HCT116 (cell line): ENCODE results near the gene UBE2D1. TPM values are rescaled to one million over a fixed set of nuclear protein-coding genes. Genes with fewer than 3 reads are reported as not detected.

Experiments used
- ATAC-seq: fragments of 200-7000 bp; cut with Tn5 transposase; 2 replicates; pipeline ENCODE4 v1.9.1; 2020; ENCODE audit warnings: mild to moderate bottlenecking, moderate library complexity
- BruUV-seq: library from RNA; stranded (reverse); fragments of 400-500 nt; replicated peaks from 2 replicates; lab custom pipeline; 2021; lab: Mats Ljungman, UMichigan
- CTCF ChIA-PET: fragments of 300-600 bp; sonication (Branson Sonifier 250); formaldehyde crosslinking; loops from one replicate; lab custom pipeline; 2021; ENCODE audit warnings: antibody characterized with exemption; lab: Charles Lee
- POLR2A ChIA-PET: fragments of 300-600, 350-600 bp; sonication (Branson Sonifier 250); formaldehyde crosslinking; loops from one replicate; lab custom pipeline; 2021; ENCODE audit warnings: antibody characterized with exemption; lab: Charles Lee
- RAD21 ChIA-PET, 2 experiments: fragments of 300-600 bp; sonication (Branson Sonifier 250); formaldehyde crosslinking; loops; one replicate each; lab custom pipeline; 2023; ENCODE audit warnings: low total read pairs in 2 of 2; ENCODE audit not compliant: uncharacterized antibody in 2 of 2, unreplicated experiment in 2 of 2, low non-redundant PET in 1 of 2; lab: Charles Lee
- DNase-seq: peaks from one replicate; pipeline ENCODE4 v3.0.0-alpha.2; 2010; ENCODE audit warnings: low read depth, low spot score
- H2AFZ ChIP-seq: fragments of 200-600 bp; shearing (Covaris generic), sonication (generic); 2 replicates; pipeline ENCODE4 v1.6.1; 2017; ENCODE audit warnings: low read depth, mixed run types, mixed read lengths, antibody characterized with exemption, low read length; ENCODE audit not compliant: poor library complexity, severe bottlenecking
- H3K27ac ChIP-seq: 2 replicates; pipeline ENCODE4 v1.5.1; 2012; ENCODE audit warnings: low read depth, low read length
- H3K27me3 ChIP-seq: fragments of 200-600 bp; sonication (generic); 2 replicates; pipeline ENCODE4 v1.6.1; 2016; ENCODE audit warnings: mixed run types, low read length, mixed read lengths; ENCODE audit not compliant: insufficient read depth
- H3K36me3 ChIP-seq, 2 experiments: fragments of 200-500 bp in 1 of 2; fragments of 200-600 bp in 1 of 2; sonication (Bioruptor generic) in 1 of 2; sonication (generic) in 1 of 2; 2 replicates each; pipeline versions ENCODE4 v1.5.1 to v1.6.1; 2014 to 2016; ENCODE audit warnings: low read length in 2 of 2, inconsistent platforms in 1 of 2, mixed read lengths in 1 of 2, mixed run types in 1 of 2; ENCODE audit not compliant: insufficient read depth in 2 of 2, control insufficient read depth in 1 of 2
- H3K4me1 ChIP-seq, 2 experiments: fragments of 200-600 bp in 1 of 2; sonication (generic) in 1 of 2; 2 replicates each; pipeline versions ENCODE4 v1.5.1 to v1.6.1; 2012 to 2017; ENCODE audit warnings: low read length in 2 of 2, inconsistent platforms in 1 of 2, mild to moderate bottlenecking in 1 of 2, mixed read lengths in 1 of 2, mixed run types in 1 of 2, moderate library complexity in 1 of 2; ENCODE audit not compliant: insufficient read depth in 2 of 2, control insufficient read depth in 1 of 2
- H3K4me2 ChIP-seq: fragments of 200-600 bp; sonication (generic); 2 replicates; pipeline ENCODE4 v1.6.1; 2017; ENCODE audit warnings: mixed run types, low read length, mixed read lengths
- H3K4me3 ChIP-seq, 2 experiments: fragments of 200-600 bp in 1 of 2; sonication (generic) in 1 of 2; replicated peaks in 1 of 2; 2 replicates each; pipeline ENCODE4 v1.5.1; 2011 to 2016; ENCODE audit warnings: low read length in 2 of 2, control low read depth in 1 of 2, low read depth in 1 of 2, mild to moderate bottlenecking in 1 of 2, mixed read lengths in 1 of 2, mixed run types in 1 of 2
- H3K79me2 ChIP-seq: fragments of 200-600 bp; sonication (generic); 2 replicates; pipeline ENCODE4 v1.6.1; 2017; ENCODE audit warnings: mild to moderate bottlenecking, mixed run types, low read length, moderate library complexity, mixed read lengths; ENCODE audit not compliant: insufficient read depth
- H3K9ac ChIP-seq: fragments of 200-600 bp; sonication (generic); 2 replicates; pipeline ENCODE4 v1.6.1; 2016; ENCODE audit warnings: low read length, mixed read lengths
- H3K9me2 ChIP-seq: fragments of 200-600 bp; sonication (generic), shearing (Covaris generic); 2 replicates; pipeline ENCODE4 v1.6.1; 2017; ENCODE audit warnings: mixed run types, mild to moderate bottlenecking, moderate library complexity; ENCODE audit not compliant: insufficient read depth
- H3K9me3 ChIP-seq, 2 experiments: fragments of 200-500 bp in 1 of 2; fragments of 200-600 bp in 1 of 2; sonication (Bioruptor generic) in 1 of 2; sonication (generic) in 1 of 2; 2 replicates each; pipeline ENCODE4 v1.6.1; 2014 to 2017; ENCODE audit warnings: low read length in 2 of 2, mixed read lengths in 2 of 2, inconsistent platforms in 1 of 2, low read depth in 1 of 2, mild to moderate bottlenecking in 1 of 2, mixed run types in 1 of 2, moderate library complexity in 1 of 2; ENCODE audit not compliant: control insufficient read depth in 1 of 2, insufficient read depth in 1 of 2
- H4K20me1 ChIP-seq: fragments of 200-600 bp; sonication (generic), shearing (Covaris generic); 2 replicates; pipeline ENCODE4 v1.6.1; 2017; ENCODE audit warnings: mixed run types, mild to moderate bottlenecking, moderate library complexity; ENCODE audit not compliant: insufficient read depth
- CBX3 ChIP-seq: IDR thresholded peaks from 2 replicates; pipeline ENCODE4 v1.6.1; 2012; ENCODE audit warnings: low read depth
- EGR1 ChIP-seq: IDR thresholded peaks from 2 replicates; pipeline ENCODE4 v1.6.1; 2012; ENCODE audit warnings: low read depth
- ELF1 ChIP-seq: IDR thresholded peaks from 2 replicates; pipeline ENCODE4 v1.6.1; 2012; ENCODE audit warnings: low read depth, borderline replicate concordance
- EZH2 ChIP-seq: fragments of 200-600 bp; sonication (generic); IDR thresholded peaks from 2 replicates; pipeline ENCODE4 v1.6.1; 2017; ENCODE audit warnings: antibody characterized with exemption, mixed run types
- FOSL1 ChIP-seq: IDR thresholded peaks from 2 replicates; pipeline ENCODE4 v1.6.1; 2012; ENCODE audit warnings: low read depth
- POLR2A ChIP-seq: IDR thresholded peaks from 2 replicates; pipeline ENCODE4 v1.7.0; 2011; ENCODE audit warnings: borderline replicate concordance; ENCODE audit not compliant: insufficient read depth, insufficient read length; ENCODE audit errors: extremely low read depth
- SRF ChIP-seq: IDR thresholded peaks from 2 replicates; pipeline ENCODE4 v1.6.1; 2012; ENCODE audit warnings: low read depth
- ZFX ChIP-seq: fragments of 450-650 bp; IDR thresholded peaks from 2 replicates; pipeline ENCODE4 v1.6.1; 2017
- ZNF274 ChIP-seq: fragments of 200-500 bp; sonication (Bioruptor generic); IDR thresholded peaks from 2 replicates; pipeline ENCODE4 v1.6.1; 2014; ENCODE audit warnings: mild to moderate bottlenecking, low read depth, low read length, inconsistent platforms
- intact Hi-C: fragments of 100-400 bp; cut with micrococcal nuclease; formaldehyde crosslinking; loops from 2 replicates; pipeline ENCODE4 v1.10.0; 2022
- total RNA-seq: library from RNA; stranded (reverse); gene quantifications from one replicate; pipeline ENCODE4 v1.2.1, GENCODE V29; 2021; ENCODE audit not compliant: unreplicated experiment
- TF ChIP-seq, protein P1 (sequence below): IDR thresholded peaks from 2 replicates; pipeline ENCODE4 v1.6.1; 2012; ENCODE audit warnings: low read depth
- TF ChIP-seq, protein P2 (sequence below): IDR thresholded peaks from 2 replicates; pipeline ENCODE4 v1.6.1; 2012
- TF ChIP-seq, protein P3 (sequence below): IDR thresholded peaks from 2 replicates; pipeline ENCODE4 v1.6.1; 2012

Gene UBE2D1
- total RNA-seq, 1 experiment from 2014 or later: 15.5 TPM

DNA sequence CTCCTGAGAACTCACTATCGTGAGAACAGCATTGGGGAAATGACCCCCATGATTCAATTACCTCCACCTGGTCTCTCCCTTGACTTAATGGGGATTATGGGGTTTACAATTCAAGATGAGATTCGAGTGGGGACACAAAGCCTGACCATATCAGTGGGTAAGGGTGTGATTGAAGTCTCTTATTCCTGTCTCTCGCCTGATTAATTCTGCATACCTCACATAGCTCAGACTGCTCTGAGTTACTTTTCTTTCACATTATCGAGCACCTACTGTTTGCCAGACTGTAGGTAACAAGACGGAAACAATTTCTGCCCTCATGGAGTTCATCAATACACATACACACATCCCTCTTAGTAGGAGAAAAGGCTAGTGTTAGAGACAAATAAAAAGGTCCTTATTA is 40.8 kb upstream of the UBE2D1 start:
- Histone ChIP-seq H3K9me3 (no peaks in the 10 kb centered on the region), H3K27ac (no peak overlapping the region), H2AFZ (no peak overlapping the region), H3K36me3 (no peaks in the 10 kb centered on the region), H4K20me1 (no peaks in the 10 kb centered on the region), H3K4me3 (no peak overlapping the region), H3K79me2 (no peaks in the 10 kb centered on the region), H3K4me2 (no peak overlapping the region), H3K4me1 (no peaks in the 10 kb centered on the region), H3K9me2 (no peaks in the 10 kb centered on the region), H3K27me3 (no peaks in the 10 kb centered on the region), H3K9ac (no peak overlapping the region)
- ChIA-PET POLR2A (no interaction called here), RAD21 (no interaction called here), CTCF (interaction anchor here (1.9 kb wide), 1 partner anchor 117 kb away, joined by 6 read pairs; no protein-coding TSS in a partner anchor)
- ATAC-seq (no peak), DNase-seq (no peak)
- intact Hi-C loops: no loop called here
- BruUV-seq: no TSS peak
- TF ChIP-seq EGR1: no peak
- TF ChIP-seq, protein P1, sequence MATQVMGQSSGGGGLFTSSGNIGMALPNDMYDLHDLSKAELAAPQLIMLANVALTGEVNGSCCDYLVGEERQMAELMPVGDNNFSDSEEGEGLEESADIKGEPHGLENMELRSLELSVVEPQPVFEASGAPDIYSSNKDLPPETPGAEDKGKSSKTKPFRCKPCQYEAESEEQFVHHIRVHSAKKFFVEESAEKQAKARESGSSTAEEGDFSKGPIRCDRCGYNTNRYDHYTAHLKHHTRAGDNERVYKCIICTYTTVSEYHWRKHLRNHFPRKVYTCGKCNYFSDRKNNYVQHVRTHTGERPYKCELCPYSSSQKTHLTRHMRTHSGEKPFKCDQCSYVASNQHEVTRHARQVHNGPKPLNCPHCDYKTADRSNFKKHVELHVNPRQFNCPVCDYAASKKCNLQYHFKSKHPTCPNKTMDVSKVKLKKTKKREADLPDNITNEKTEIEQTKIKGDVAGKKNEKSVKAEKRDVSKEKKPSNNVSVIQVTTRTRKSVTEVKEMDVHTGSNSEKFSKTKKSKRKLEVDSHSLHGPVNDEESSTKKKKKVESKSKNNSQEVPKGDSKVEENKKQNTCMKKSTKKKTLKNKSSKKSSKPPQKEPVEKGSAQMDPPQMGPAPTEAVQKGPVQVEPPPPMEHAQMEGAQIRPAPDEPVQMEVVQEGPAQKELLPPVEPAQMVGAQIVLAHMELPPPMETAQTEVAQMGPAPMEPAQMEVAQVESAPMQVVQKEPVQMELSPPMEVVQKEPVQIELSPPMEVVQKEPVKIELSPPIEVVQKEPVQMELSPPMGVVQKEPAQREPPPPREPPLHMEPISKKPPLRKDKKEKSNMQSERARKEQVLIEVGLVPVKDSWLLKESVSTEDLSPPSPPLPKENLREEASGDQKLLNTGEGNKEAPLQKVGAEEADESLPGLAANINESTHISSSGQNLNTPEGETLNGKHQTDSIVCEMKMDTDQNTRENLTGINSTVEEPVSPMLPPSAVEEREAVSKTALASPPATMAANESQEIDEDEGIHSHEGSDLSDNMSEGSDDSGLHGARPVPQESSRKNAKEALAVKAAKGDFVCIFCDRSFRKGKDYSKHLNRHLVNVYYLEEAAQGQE: no peak
- no peak for TF ChIP-seq ZNF274
- TF ChIP-seq, protein P2, sequence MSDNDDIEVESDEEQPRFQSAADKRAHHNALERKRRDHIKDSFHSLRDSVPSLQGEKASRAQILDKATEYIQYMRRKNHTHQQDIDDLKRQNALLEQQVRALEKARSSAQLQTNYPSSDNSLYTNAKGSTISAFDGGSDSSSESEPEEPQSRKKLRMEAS: no peak
- TF ChIP-seq POLR2A: no peak
- no peak for TF ChIP-seq CBX3
- TF ChIP-seq SRF: no peak
- TF ChIP-seq, protein P3, sequence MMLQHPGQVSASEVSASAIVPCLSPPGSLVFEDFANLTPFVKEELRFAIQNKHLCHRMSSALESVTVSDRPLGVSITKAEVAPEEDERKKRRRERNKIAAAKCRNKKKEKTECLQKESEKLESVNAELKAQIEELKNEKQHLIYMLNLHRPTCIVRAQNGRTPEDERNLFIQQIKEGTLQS: no peak
- no peak for TF ChIP-seq ZFX
- TF ChIP-seq FOSL1: no peak
- TF ChIP-seq ELF1: no peak
- TF ChIP-seq EZH2: no peak
